Spleen (tissue), 7 donors: ENCODE results near the gene UBA52.

ENCODE experiments used
- POLR2AphosphoS5 ChIP-seq, 3 donors: sonication (generic); formaldehyde crosslinking; IDR thresholded peaks; one replicate each; pipeline ENCODE4 v1.5.1; 2017; ENCODE audit warnings: antibody characterized with exemption in 3 of 3
- TF ChIP-seq, protein P1 (sequence below), 11 experiments: fragments of 200-600 bp in 7 of 11; fragments of 450-650 bp in 4 of 11; sonication (generic) in 4 of 11; IDR thresholded peaks in 8 of 11; conservative IDR thresholded peaks in 3 of 11; 1 replicate in 7 of 11; 2 replicates in 4 of 11; pipeline versions ENCODE4 v1.4.0 to v1.8.0; 2016 to 2021; ENCODE audit warnings: antibody characterized with exemption in 11 of 11, inconsistent platforms in 4 of 11, mild to moderate bottlenecking in 1 of 11
- donor health status: DM: no; HTN: no; CAD: no; lungs with moderate emphysema.
- donor health status: DM: no; HTN: no; CAD: no.
- donor health status: DM: no; HTN: no; CAD: no.

DNA sequence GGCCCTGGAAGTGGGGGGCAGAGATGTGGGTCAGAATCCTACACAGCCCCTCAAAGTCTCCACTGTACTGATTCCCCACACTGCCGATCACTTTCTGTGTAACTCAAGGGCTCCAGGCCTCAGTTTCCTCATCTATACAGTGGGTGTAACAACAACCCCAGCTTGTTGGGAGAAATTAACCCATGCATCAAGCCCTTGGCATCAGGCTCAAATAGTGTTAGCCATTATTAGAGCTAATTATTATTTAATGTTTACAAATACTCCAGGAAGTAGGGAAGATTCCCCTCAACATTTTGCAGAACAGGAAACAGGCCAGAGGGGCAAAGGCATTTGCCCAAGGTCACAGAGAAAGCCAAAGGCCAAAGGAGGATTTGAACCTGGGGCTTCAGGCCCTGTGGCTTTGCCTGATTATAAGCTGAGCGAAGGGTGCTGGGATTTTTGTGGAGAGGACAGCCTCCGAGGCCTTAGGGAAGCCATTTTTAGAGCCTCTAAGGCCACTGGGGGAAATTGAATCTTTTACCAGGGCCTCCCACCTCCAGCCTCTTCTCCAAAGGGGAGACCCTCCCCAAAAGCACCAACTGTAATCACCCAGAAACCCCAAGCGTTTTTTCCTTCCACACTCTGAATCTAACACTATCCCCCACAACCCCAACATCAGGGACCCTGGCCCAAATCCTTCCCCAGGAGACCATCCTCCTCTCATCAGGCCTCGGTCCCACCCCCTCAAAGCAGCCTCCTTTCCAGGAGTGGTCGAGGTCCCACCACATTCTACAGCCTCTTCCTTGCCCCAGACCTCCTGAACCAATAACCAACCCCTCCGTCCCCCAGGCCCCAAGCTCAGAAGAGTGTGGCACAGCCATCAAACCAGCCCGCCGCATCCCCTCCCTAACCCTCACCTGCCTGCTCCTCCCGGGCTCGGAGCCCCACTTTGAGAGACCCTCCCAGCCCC is 29.4 kb upstream of the UBA52 start:
- TF ChIP-seq, protein P1, sequence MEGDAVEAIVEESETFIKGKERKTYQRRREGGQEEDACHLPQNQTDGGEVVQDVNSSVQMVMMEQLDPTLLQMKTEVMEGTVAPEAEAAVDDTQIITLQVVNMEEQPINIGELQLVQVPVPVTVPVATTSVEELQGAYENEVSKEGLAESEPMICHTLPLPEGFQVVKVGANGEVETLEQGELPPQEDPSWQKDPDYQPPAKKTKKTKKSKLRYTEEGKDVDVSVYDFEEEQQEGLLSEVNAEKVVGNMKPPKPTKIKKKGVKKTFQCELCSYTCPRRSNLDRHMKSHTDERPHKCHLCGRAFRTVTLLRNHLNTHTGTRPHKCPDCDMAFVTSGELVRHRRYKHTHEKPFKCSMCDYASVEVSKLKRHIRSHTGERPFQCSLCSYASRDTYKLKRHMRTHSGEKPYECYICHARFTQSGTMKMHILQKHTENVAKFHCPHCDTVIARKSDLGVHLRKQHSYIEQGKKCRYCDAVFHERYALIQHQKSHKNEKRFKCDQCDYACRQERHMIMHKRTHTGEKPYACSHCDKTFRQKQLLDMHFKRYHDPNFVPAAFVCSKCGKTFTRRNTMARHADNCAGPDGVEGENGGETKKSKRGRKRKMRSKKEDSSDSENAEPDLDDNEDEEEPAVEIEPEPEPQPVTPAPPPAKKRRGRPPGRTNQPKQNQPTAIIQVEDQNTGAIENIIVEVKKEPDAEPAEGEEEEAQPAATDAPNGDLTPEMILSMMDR (IDR thresholded peaks at IDR 0.05 in 8 of 11, conservative IDR thresholded peaks at IDR 0.05 in 3 of 11) = no peak
- no peak for TF ChIP-seq POLR2AphosphoS5 (IDR thresholded peaks at IDR 0.05)
